ENCODE results near the gene MYB. TPM values are rescaled to one million over a fixed set of nuclear protein-coding genes. Genes with fewer than 3 reads are reported as not detected.

Gene MYB
- total RNA-seq, 4 donors from 2014 or later: 0.18 to 4.0 (median 0.59) TPM; not detected in 1

DNA sequence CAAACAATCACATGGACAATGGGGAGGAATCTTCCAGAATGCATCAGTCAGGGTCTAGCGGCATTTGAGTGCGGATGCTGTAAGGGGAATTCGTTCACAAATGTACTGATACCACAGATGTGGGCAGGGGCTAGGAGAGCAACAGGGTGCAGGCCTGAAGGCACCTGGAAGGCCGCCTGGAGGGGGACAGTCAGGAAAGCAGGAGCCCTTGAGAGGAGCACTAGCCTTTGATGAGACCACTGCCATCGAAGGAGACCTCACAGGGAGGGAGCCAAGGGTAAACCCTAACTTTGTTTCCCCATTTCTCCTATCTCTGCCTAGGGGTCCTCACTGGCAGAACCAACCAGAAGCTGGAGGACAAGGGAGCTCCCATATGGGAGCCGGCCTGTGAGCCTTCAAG, 38.2 kb downstream of the MYB start:
- no peak overlapping the region for H3K4me3 ChIP-seq
- DNase-seq: no peak
- intact Hi-C loops (cut with DNase I; ENCODE audit: low total_unique reads): no loop called here
- TF ChIP-seq, protein P1, sequence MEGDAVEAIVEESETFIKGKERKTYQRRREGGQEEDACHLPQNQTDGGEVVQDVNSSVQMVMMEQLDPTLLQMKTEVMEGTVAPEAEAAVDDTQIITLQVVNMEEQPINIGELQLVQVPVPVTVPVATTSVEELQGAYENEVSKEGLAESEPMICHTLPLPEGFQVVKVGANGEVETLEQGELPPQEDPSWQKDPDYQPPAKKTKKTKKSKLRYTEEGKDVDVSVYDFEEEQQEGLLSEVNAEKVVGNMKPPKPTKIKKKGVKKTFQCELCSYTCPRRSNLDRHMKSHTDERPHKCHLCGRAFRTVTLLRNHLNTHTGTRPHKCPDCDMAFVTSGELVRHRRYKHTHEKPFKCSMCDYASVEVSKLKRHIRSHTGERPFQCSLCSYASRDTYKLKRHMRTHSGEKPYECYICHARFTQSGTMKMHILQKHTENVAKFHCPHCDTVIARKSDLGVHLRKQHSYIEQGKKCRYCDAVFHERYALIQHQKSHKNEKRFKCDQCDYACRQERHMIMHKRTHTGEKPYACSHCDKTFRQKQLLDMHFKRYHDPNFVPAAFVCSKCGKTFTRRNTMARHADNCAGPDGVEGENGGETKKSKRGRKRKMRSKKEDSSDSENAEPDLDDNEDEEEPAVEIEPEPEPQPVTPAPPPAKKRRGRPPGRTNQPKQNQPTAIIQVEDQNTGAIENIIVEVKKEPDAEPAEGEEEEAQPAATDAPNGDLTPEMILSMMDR (IDR thresholded peaks at IDR 0.05): no peak
- no peak for TF ChIP-seq POLR2A (IDR thresholded peaks at IDR 0.05)
- no peak overlapping the region for H3K27ac ChIP-seq
- H3K27me3 ChIP-seq: no peaks in the 10 kb centered on the region
- no peaks in the 10 kb centered on the region for H3K4me1 ChIP-seq
- no peaks in the 10 kb centered on the region for H3K9me3 ChIP-seq
- no peaks in the 10 kb centered on the region for H3K36me3 ChIP-seq

- Histone ChIP-seq H3K27ac (no peak overlapping the region), H3K4me1 (no peaks in the 10 kb centered on the region), H3K9me3 (no peaks in the 10 kb centered on the region), H3K36me3 (no peaks in the 10 kb centered on the region), H3K27me3 (no peaks in the 10 kb centered on the region), H3K4me3 (no peak overlapping the region)
- no peak for TF ChIP-seq POLR2A (IDR thresholded peaks at IDR 0.05)
- TF ChIP-seq, protein P1 (IDR thresholded peaks at IDR 0.05): no peak
- intact Hi-C loops (cut with DNase I; ENCODE audit: low total_unique reads): no loop called here
- no peak for DNase-seq
Observed at GRCh38 chr6:135221042-135221441, 39.9 kb downstream of the MYB start.

DNA sequence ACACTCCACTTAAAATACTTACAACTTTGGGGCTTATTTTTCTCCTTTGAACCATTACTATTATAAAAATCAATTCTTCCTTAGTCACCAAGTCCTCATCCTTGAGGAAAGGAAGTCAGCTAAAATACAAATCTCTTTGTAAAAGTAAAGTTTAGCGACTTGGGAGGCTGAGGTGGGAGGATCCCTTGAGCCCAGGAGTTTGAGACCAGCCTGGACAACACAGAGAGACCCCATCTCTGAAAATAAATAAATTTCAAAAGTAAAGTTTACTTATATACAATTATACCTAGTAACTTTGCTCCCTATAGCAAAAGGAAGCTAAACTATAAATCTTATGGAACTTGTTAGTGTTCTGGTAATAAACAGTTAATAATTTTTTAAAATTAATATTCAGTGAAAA, 40.4 kb downstream of the MYB start:
- TF ChIP-seq, protein P1 (IDR thresholded peaks at IDR 0.05): no peak
- no peak for TF ChIP-seq POLR2A (IDR thresholded peaks at IDR 0.05)
- Histone ChIP-seq H3K4me3 (no peak overlapping the region), H3K9me3 (no peaks in the 10 kb centered on the region), H3K27me3 (no peaks in the 10 kb centered on the region), H3K36me3 (no peaks in the 10 kb centered on the region), H3K27ac (no peak overlapping the region), H3K4me1 (no peaks in the 10 kb centered on the region)
- no peak for DNase-seq
- intact Hi-C loops (cut with DNase I; ENCODE audit: low total_unique reads): no loop called here

DNA sequence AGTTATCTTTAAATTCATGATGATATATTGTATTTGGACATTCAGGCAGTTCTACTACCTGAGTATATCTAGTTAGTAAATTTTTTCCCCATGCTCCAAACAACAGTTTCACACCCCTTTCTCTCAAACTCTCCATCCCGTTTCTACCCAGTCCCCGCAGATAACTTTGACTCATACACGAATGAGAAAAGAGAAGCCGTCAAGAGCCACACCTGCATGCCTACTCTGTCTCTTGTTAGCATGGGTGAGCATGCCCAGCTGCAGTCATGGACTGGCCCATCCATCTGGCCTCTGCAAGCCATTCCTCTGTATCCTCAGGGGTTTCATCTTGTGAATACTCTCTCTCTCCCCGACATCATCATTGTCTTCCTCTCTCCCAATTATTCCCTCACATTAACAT, 41.5 kb downstream of the MYB start:
- intact Hi-C loops (cut with DNase I; ENCODE audit: low total_unique reads): no loop called here
- Histone ChIP-seq H3K27me3 (no peaks in the 10 kb centered on the region), H3K4me1 (no peaks in the 10 kb centered on the region), H3K27ac (no peak overlapping the region), H3K36me3 (no peaks in the 10 kb centered on the region), H3K9me3 (no peaks in the 10 kb centered on the region), H3K4me3 (no peak overlapping the region)
- no peak for DNase-seq
- TF ChIP-seq, protein P1 (IDR thresholded peaks at IDR 0.05): no peak
- no peak for TF ChIP-seq POLR2A (IDR thresholded peaks at IDR 0.05)

DNA sequence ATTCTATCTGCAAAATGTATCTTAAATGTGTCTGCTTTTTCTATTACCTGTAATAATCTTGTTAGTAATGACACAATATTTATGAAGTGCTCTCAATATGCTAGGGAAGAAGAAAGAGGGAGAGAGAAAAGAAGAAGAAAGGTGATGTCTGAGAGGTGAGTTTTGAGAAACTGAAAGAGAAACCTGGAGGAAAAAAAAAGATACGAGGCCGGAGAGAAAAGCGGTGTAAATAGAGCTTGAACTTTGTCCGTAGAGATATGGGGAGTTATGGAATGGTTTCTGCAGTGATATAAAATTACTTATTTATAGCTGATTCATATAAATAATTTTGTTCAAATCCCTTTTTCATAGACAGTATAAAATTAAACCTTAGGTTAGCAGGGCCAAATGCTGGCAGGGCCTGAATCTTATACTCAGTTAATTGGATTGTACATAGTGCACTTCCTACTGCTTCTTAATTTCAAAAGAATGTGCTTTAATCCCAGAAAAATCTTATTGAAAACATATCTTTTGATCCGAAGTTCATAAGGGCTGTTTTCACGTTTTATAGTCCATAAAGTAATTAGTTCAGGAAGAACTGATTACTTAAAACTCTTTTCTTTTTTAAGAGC, 43.0 kb downstream of the MYB start:
- DNase-seq: no peak
- no peaks in the 10 kb centered on the region for H3K9me3 ChIP-seq
- no peaks in the 10 kb centered on the region for H3K4me1 ChIP-seq
- TF ChIP-seq, protein P1 (IDR thresholded peaks at IDR 0.05): no peak
- TF ChIP-seq POLR2A (IDR thresholded peaks at IDR 0.05): no peak
- intact Hi-C loops (cut with DNase I; ENCODE audit: low total_unique reads): no loop called here
- no peak overlapping the region for H3K27ac ChIP-seq
- no peak overlapping the region for H3K4me3 ChIP-seq
- no peaks in the 10 kb centered on the region for H3K36me3 ChIP-seq
- no peaks in the 10 kb centered on the region for H3K27me3 ChIP-seq

Measured in uterus (tissue), 4 donors.